ENCODE data around the gene GPC6.

GRCh38 chr13:93420887-93421286, 194.3 kb downstream of the GPC6 start:
- TF ChIP-seq CHD2 (IDR thresholded peaks at IDR 0.05; ENCODE audit: low read depth, low read length) (no peak), ZBTB49 (CRISPR knock-in tag; IDR thresholded peaks at IDR 0.05; ENCODE audit: borderline replicate concordance) (no peak), GATA2 (CRISPR knock-in tag; IDR thresholded peaks at IDR 0.05) (no peak), ZBTB43 (CRISPR knock-in tag; IDR thresholded peaks at IDR 0.05) (no peak), MLLT1 (IDR thresholded peaks at IDR 0.05) (no peak), MAFG (tag; conservative IDR thresholded peaks at IDR 0.05) (no peak), TCF7L2 (IDR thresholded peaks at IDR 0.05; ENCODE audit: low read depth, low read length) (no peak), ZBTB33 (CRISPR knock-in tag; IDR thresholded peaks at IDR 0.05) (no peak), FOXK1 (CRISPR knock-in tag; IDR thresholded peaks at IDR 0.05; ENCODE audit: borderline replicate concordance) (no peak), E2F3 (CRISPR knock-in tag; IDR thresholded peaks at IDR 0.05) (no peak), ZKSCAN8 (CRISPR knock-in tag; IDR thresholded peaks at IDR 0.05) (no peak), ZBTB26 (CRISPR knock-in tag; IDR thresholded peaks at IDR 0.05) (no peak), EZH2 (IDR thresholded peaks at IDR 0.05; ENCODE audit: borderline replicate concordance, low read depth, low read length) (no peak), EP300 (IDR thresholded peaks at IDR 0.05; ENCODE audit: low read length) (no peak)
